Kidney (tissue), 14 donors: ENCODE measurements around the gene PKD2. TPM values are rescaled to one million over a fixed set of nuclear protein-coding genes. Genes with fewer than 3 reads are reported as not detected.
A peak's percentile ranks its signal among the peaks of the same experiment; 100 is the strongest.

Source experiments
- DNase-seq, 5 donors: peaks; one replicate each; pipeline ENCODE4 v3.0.0-alpha.2; 2013 to 2020
- FAIRE-seq: peaks from 2 replicates; lab custom pipeline; 2012; peaks lifted over from hg19 to GRCh38; lab: Jason Lieb, UNC
- H3K27ac ChIP-seq, 2 donors: one replicate each; pipeline ENCODE4 v1.7.0; 2013; ENCODE audit warnings: low read depth in 2 of 2, low read length in 2 of 2, inconsistent platforms in 1 of 2
- H3K27me3 ChIP-seq: one replicate; pipeline ENCODE4 v1.7.1; 2013; ENCODE audit warnings: low read length, inconsistent platforms; ENCODE audit not compliant: control insufficient read depth, insufficient read depth
- H3K36me3 ChIP-seq, 3 donors: one replicate each; pipeline versions ENCODE4 v1.7.0 to v1.7.1; 2013; ENCODE audit warnings: low read length in 3 of 3, control low read depth in 1 of 3, inconsistent platforms in 1 of 3; ENCODE audit not compliant: insufficient read depth in 3 of 3, control insufficient read depth in 2 of 3
- H3K4me1 ChIP-seq, 3 donors: one replicate each; pipeline versions ENCODE4 v1.7.0 to v1.7.1; 2013; ENCODE audit warnings: low read length in 3 of 3, inconsistent platforms in 1 of 3, low read depth in 1 of 3; ENCODE audit not compliant: control insufficient read depth in 2 of 3, insufficient read depth in 2 of 3
- H3K4me3 ChIP-seq, 3 donors: one replicate each; pipeline versions ENCODE4 v1.7.0 to v1.8.1; 2013; ENCODE audit warnings: low read length in 3 of 3, control low read depth in 1 of 3, inconsistent platforms in 1 of 3
- H3K9ac ChIP-seq, 3 donors: one replicate each; pipeline versions ENCODE4 v1.7.0 to v1.7.1; 2013; ENCODE audit warnings: low read length in 3 of 3, control low read depth in 1 of 3, inconsistent platforms in 1 of 3
- H3K9me3 ChIP-seq, 3 donors: one replicate each; pipeline versions ENCODE4 v1.7.0 to v1.7.1; 2013; ENCODE audit warnings: low read length in 3 of 3, control low read depth in 1 of 3, inconsistent platforms in 1 of 3; ENCODE audit not compliant: control insufficient read depth in 2 of 3, insufficient read depth in 1 of 3
- CTCF ChIP-seq: IDR thresholded peaks from 3 replicates; pipeline ENCODE4 v1.5.1; 2012; ENCODE audit warnings: mild to moderate bottlenecking, moderate library complexity, borderline replicate concordance; ENCODE audit not compliant: insufficient read depth; ENCODE audit errors: extremely low read depth
- intact Hi-C: fragments of 100-400 bp; cut with DNase I; formaldehyde crosslinking; loops from one replicate; pipeline ENCODE4 v1.11.1; 2022
- polyA plus RNA-seq: library from polyadenylated mRNA; stranded (reverse); fragments of 350-450 nt; fragmentation: Illumina TruSeq; extraction: RNeasy Lipid Tissue Mini Kit (QIAGEN cat#74804); gene quantifications from one replicate; pipeline ENCODE4 v1.2.3, GENCODE V29; 2014; ENCODE audit warnings: low read depth, low replicate concordance; ENCODE audit not compliant: insufficient read depth
- total RNA-seq: library from RNA; stranded (reverse); fragmentation: NEBNext Ultra II Directional; extraction: Animal tissue kit (Norgen Biotek cat#: 25700); gene quantifications from one replicate; pipeline ENCODE4 v1.2.1, GENCODE V29; 2021
- donor health status: control.
- donor health status: control.
- donor health status: control.
- donor health status: control.
- donor health status: control.
- donor health status: DM: yes; HTN: yes; CAD: no.
- donor health status: Normal renal cell carcinoma (clear cell type).

PKD2 gene
- total and polyA plus RNA-seq, 2 donors from 2014 or later = 21.2 to 92.6 TPM

- no peak overlapping the region for H3K27ac ChIP-seq
- no peak overlapping the region for H3K4me3 ChIP-seq
- no peak for DNase-seq
- FAIRE-seq = no peak
- H3K36me3 ChIP-seq = peaks cover 0 to 19% (median 7%) of the 10 kb centered on the region in 3 donors
- no peaks in the 10 kb centered on the region for H3K9me3 ChIP-seq
- intact Hi-C loops = no loop called here
- peak overlapping the region in 1 of 3 donors; percentile 19 for H3K9ac ChIP-seq
- TF ChIP-seq CTCF = no peak
- no peaks in the 10 kb centered on the region for H3K4me1 ChIP-seq
- no peaks in the 10 kb centered on the region for H3K27me3 ChIP-seq
Observed at GRCh38 chr4:87982446-87983010, 24.9 kb upstream of the PKD2 start.

GRCh38 chr4:87983996-87984395 is 23.4 kb upstream of the PKD2 start:
- no peak for TF ChIP-seq CTCF
- Histone ChIP-seq H3K9ac (no peak overlapping the region), H3K4me3 (no peak overlapping the region), H3K4me1 (no peaks in the 10 kb centered on the region), H3K27me3 (no peaks in the 10 kb centered on the region), H3K9me3 (no peaks in the 10 kb centered on the region), H3K36me3 (peaks cover 0 to 19% (median 2%) of the 10 kb centered on the region in 3 donors), H3K27ac (no peak overlapping the region)
- no peak for FAIRE-seq
- DNase-seq = no peak
- intact Hi-C loops = no loop called here

GRCh38 chr4:87985097-87985886 is 22.1 kb upstream of the PKD2 start:
- H3K36me3 ChIP-seq = peaks cover 0 to 14% (median under 1%) of the 10 kb centered on the region in 3 donors
- no peaks in the 10 kb centered on the region for H3K4me1 ChIP-seq
- H3K9me3 ChIP-seq = no peaks in the 10 kb centered on the region
- intact Hi-C loops = no loop called here
- no peak overlapping the region for H3K4me3 ChIP-seq
- DNase-seq = peak; percentile 48 to 87 (median 60)
- no peak for FAIRE-seq
- no peaks in the 10 kb centered on the region for H3K27me3 ChIP-seq
- TF ChIP-seq CTCF = peak; percentile 55
- H3K27ac ChIP-seq = peak overlapping the region in 1 of 2 donors; percentile 9
- no peak overlapping the region for H3K9ac ChIP-seq
